Activated CD8-positive, alpha-beta memory T cell treated with anti-CD3 and anti-CD28 coated beads, Interleukin-2, amount 50 U/mL, for 1 hour (primary cell): ENCODE results near the gene ASGR2.

Experiments
- DNase-seq: peaks from one replicate; pipeline ENCODE4 v3.0.0-alpha.2; 2020; ENCODE audit errors: extremely low read depth

ASGR2 gene

DNA sequence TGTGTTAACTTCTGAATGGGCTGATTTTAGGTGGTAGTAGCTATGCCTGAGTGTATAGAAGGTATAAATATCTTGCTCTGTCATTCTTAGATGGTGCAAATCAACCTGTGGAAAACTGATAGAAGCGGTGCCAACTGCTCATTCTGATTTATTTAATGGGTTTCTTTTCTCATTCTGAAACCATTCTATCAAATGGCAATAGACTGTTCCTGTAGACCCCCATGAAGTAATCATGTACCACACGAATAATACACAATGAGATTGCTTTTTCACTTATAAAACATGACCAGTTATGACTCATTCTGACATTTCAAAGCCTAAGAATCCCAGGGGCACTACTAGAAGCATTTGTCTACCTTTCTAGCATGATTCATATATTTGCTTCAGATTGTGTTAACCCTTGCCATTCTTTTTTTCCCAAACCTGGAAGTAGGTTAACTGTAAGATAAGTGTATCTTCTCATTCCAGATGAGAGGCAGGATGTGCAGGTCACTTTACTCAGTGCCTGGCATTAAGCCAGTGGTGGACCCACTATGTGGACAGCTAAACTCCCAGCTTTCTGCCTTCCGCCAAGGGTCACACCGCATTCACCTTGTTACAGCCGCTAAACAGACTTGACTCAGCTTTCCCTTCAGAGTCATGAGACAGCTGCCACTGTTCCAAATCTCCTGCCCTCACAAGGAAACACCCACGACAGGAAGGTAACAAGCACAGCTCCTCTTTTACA lies 54.3 kb downstream of the ASGR2 start:
- DNase-seq, result no peak

DNA sequence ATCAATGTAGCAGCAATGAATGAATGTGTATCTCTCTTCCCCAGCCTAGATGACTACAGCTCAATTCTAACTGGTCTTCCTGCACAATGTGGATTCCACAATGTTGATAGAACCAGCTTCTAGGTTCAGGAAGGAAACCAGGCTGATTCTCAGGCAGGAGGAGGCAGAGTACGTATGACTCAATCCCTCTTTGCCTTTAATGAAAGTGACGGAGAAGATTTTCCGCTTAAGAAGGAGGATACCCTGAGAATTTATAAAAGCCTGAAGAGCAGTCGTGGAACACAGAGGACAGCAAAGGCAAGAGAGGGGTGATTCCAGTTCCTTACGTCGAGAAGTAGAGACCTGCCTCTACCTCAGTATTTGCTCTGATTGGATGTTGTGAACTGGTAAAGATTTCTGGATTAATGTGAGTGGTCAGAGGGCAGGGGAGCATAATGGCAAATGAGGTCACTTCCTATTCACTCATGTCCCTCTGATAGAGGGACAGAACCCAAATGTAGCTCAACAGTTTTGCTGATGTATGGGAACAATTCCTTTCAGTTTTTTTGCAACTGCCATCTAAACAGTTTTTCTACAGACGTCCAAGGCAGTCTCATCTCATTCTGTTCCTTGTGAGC lies 55.7 kb downstream of the ASGR2 start:
- DNase-seq, result no peak

DNA sequence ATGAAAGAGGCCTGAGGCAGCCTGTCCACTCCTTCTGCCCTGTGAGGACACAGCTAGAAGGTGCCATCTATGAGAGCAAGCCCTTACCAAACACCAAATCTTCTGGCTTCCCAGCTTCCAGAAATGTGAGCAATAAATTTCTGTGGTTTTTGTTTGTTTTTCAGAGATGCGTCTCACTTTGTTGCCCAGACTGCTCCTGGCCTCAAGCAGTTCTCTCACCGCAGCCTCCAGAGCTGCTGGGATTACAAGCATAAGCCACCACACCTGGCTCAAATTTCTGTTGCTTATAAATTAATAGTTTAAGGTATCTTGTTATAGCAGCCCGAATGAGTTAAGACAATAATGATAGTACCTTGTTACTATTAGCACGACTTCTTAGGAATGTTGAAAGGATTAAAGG lies 58.2 kb downstream of the ASGR2 start:
- DNase-seq, result no peak
